Neural cell (in vitro differentiated cells): ENCODE measurements around the gene EP400. TPM values are rescaled to one million over a fixed set of nuclear protein-coding genes. Genes with fewer than 3 reads are reported as not detected.

Experiments used
- H2AFZ ChIP-seq: fragments of 200-600, 300-800 bp; sonication (generic), shearing (Covaris generic); 2 replicates; pipeline ENCODE4 v1.6.0; 2014; ENCODE audit warnings: low read depth, mild to moderate bottlenecking, antibody characterized with exemption, low read length, moderate library complexity
- H3F3A ChIP-seq: fragments of 200-600 bp; shearing (Covaris generic); 2 replicates; pipeline ENCODE4 v1.6.1; 2016; ENCODE audit warnings: mild to moderate bottlenecking, moderate library complexity, mixed read lengths, antibody characterized with exemption, low read length; ENCODE audit not compliant: insufficient read depth, poor library complexity, severe bottlenecking
- H3K27ac ChIP-seq: fragments of 200-600, 300-800 bp; sonication (generic), shearing (Covaris generic); 2 replicates; pipeline ENCODE4 v1.5.1; 2014; ENCODE audit warnings: mild to moderate bottlenecking, low read length, moderate library complexity
- H3K27me3 ChIP-seq: fragments of 300-800, 200-600 bp; sonication (generic), shearing (Covaris generic); 2 replicates; pipeline ENCODE4 v1.6.0; 2014; ENCODE audit warnings: mild to moderate bottlenecking, low read depth, low read length, moderate library complexity; ENCODE audit not compliant: insufficient read depth
- H3K36me3 ChIP-seq: fragments of 300-800, 200-600 bp; sonication (generic), shearing (Covaris generic); 2 replicates; pipeline ENCODE4 v1.5.1; 2014; ENCODE audit warnings: mild to moderate bottlenecking, antibody characterized with exemption, low read length, moderate library complexity; ENCODE audit not compliant: insufficient read depth
- H3K4me2 ChIP-seq: fragments of 300-800, 200-600 bp; sonication (generic), shearing (Covaris generic); 2 replicates; pipeline ENCODE4 v1.6.0; 2014; ENCODE audit warnings: mild to moderate bottlenecking, low read length
- H3K4me3 ChIP-seq: fragments of 300-800, 200-600 bp; sonication (generic), shearing (Covaris generic); 2 replicates; pipeline ENCODE4 v1.5.1; 2014; ENCODE audit warnings: mild to moderate bottlenecking, low read length, moderate library complexity
- H3K79me2 ChIP-seq: fragments of 200-600 bp; shearing (Covaris generic); replicated peaks from 2 replicates; pipeline ENCODE4 v1.6.0; 2014; ENCODE audit warnings: mild to moderate bottlenecking, low read length, moderate library complexity; ENCODE audit not compliant: insufficient read depth
- H3K9ac ChIP-seq: fragments of 300-800, 200-600 bp; sonication (generic), shearing (Covaris generic); 2 replicates; pipeline ENCODE4 v1.6.1; 2016; ENCODE audit warnings: mild to moderate bottlenecking, low read length, mixed read lengths
- H3K9me2 ChIP-seq: fragments of 200-600 bp; shearing (Covaris generic); 2 replicates; pipeline ENCODE4 v1.6.1; 2016; ENCODE audit warnings: mild to moderate bottlenecking, low read length, mixed read lengths; ENCODE audit not compliant: insufficient read depth
- H3K9me3 ChIP-seq: fragments of 200-600, 300-800 bp; sonication (generic), shearing (Covaris generic); 2 replicates; pipeline ENCODE4 v1.6.1; 2016; ENCODE audit warnings: mild to moderate bottlenecking, mixed run types, low read length, moderate library complexity, mixed read lengths
- H4K20me1 ChIP-seq: fragments of 200-600 bp; shearing (Covaris generic); 2 replicates; pipeline ENCODE4 v1.6.1; 2016; ENCODE audit warnings: mild to moderate bottlenecking, mixed run types; ENCODE audit not compliant: insufficient read depth
- EP300 ChIP-seq: fragments of 450-650 bp; conservative IDR thresholded peaks from 2 replicates; pipeline ENCODE4 v1.6.1; 2014; ENCODE audit warnings: antibody characterized with exemption, mild to moderate bottlenecking, moderate library complexity; ENCODE audit not compliant: poor library complexity, severe bottlenecking
- EZH2 ChIP-seq: fragments of 200-600, 300-800 bp; shearing (Covaris generic), sonication (generic); IDR thresholded peaks from 2 replicates; pipeline ENCODE4 v1.6.1; 2014; ENCODE audit warnings: antibody characterized with exemption, low read length, borderline replicate concordance, mild to moderate bottlenecking; ENCODE audit not compliant: insufficient read depth, poor library complexity, severe bottlenecking
- MXI1 ChIP-seq: fragments of 450-650 bp; conservative IDR thresholded peaks from 2 replicates; pipeline ENCODE4 v1.6.1; 2014; ENCODE audit warnings: antibody characterized with exemption, mild to moderate bottlenecking; ENCODE audit not compliant: poor library complexity, severe bottlenecking
- POLR2AphosphoS5 ChIP-seq: IDR thresholded peaks from 2 replicates; pipeline ENCODE4 v1.6.1; 2012
- RAD21 ChIP-seq: fragments of 450-650 bp; conservative IDR thresholded peaks from 2 replicates; pipeline ENCODE4 v1.6.1; 2014; ENCODE audit warnings: antibody characterized with exemption, mild to moderate bottlenecking, moderate library complexity
- SMC3 ChIP-seq: fragments of 450-650 bp; conservative IDR thresholded peaks from 2 replicates; pipeline ENCODE4 v1.6.1; 2014; ENCODE audit warnings: antibody characterized with exemption, mild to moderate bottlenecking, moderate library complexity; ENCODE audit not compliant: poor library complexity
- TAF1 ChIP-seq: IDR thresholded peaks from 2 replicates; pipeline ENCODE4 v1.6.1; 2012; ENCODE audit warnings: low read depth
- polyA plus RNA-seq: library from polyadenylated mRNA; depleted of rRNA; stranded (reverse); fragments of >200 nt; gene quantifications from 2 replicates; pipeline ENCODE4 v1.2.3, GENCODE V29; 2014
- TF ChIP-seq, protein P1 (sequence below): fragments of 450-650 bp; IDR thresholded peaks from 2 replicates; pipeline ENCODE4 v1.5.1; 2014; ENCODE audit warnings: antibody characterized with exemption, mild to moderate bottlenecking, moderate library complexity; ENCODE audit not compliant: poor library complexity, severe bottlenecking
- TF ChIP-seq, protein P2 (sequence below): IDR thresholded peaks from 2 replicates; pipeline ENCODE4 v1.6.1; 2012; ENCODE audit warnings: borderline replicate concordance

The EP400 gene
- polyA plus RNA-seq, 1 donor from 2014 or later, result 19.4 TPM

DNA sequence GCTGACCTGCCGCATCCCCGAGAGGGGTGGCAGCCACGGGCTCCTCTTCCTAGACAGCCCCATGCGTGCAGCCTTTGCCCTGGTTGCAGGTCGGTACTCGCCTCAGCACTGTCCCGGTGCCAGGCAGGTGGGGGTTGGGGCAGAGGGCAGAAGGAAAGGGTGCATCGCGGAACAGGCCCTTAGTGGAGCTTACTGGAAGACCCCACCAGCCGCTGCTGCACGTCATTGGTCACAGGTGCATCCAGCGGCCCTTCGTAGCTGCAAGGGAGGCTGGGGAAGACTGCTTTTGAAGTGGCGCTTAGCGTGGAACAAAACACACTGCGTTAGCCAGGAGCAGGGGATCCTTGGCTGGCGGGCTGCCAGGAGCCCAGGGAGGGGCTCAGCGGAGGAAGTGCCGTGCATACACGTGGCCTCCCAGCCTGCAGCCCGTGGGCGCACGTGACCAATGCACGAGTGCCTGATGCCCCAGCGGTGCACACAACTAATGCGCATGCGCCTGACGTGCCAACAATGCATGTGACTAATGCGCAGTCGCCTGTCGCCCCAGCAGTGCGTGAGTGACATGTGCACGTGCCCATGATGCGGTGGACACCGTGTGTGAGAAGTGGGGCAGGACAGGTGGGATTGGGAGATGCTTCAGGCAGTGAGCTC lies 5.0 kb upstream of the EP400 start:
- Histone ChIP-seq H2AFZ (no peak overlapping the region), H3K4me3 (no peak overlapping the region), H3K79me2 (no peaks in the 10 kb centered on the region), H3K27me3 (no peaks in the 10 kb centered on the region), H3K9ac (no peak overlapping the region), H4K20me1 (no peaks in the 10 kb centered on the region), H3K9me3 (no peaks in the 10 kb centered on the region), H3F3A (no peaks in the 10 kb centered on the region), H3K36me3 (no peaks in the 10 kb centered on the region), H3K27ac (no peak overlapping the region), H3K4me2 (no peak overlapping the region), H3K9me2 (no peaks in the 10 kb centered on the region)
- TF ChIP-seq POLR2AphosphoS5 (no peak), TAF1 (no peak), RAD21 (no peak), MXI1 (no peak), EP300 (no peak), SMC3 (no peak), EZH2 (no peak)
- TF ChIP-seq, protein P1, sequence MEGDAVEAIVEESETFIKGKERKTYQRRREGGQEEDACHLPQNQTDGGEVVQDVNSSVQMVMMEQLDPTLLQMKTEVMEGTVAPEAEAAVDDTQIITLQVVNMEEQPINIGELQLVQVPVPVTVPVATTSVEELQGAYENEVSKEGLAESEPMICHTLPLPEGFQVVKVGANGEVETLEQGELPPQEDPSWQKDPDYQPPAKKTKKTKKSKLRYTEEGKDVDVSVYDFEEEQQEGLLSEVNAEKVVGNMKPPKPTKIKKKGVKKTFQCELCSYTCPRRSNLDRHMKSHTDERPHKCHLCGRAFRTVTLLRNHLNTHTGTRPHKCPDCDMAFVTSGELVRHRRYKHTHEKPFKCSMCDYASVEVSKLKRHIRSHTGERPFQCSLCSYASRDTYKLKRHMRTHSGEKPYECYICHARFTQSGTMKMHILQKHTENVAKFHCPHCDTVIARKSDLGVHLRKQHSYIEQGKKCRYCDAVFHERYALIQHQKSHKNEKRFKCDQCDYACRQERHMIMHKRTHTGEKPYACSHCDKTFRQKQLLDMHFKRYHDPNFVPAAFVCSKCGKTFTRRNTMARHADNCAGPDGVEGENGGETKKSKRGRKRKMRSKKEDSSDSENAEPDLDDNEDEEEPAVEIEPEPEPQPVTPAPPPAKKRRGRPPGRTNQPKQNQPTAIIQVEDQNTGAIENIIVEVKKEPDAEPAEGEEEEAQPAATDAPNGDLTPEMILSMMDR, result no peak
- TF ChIP-seq, protein P2, sequence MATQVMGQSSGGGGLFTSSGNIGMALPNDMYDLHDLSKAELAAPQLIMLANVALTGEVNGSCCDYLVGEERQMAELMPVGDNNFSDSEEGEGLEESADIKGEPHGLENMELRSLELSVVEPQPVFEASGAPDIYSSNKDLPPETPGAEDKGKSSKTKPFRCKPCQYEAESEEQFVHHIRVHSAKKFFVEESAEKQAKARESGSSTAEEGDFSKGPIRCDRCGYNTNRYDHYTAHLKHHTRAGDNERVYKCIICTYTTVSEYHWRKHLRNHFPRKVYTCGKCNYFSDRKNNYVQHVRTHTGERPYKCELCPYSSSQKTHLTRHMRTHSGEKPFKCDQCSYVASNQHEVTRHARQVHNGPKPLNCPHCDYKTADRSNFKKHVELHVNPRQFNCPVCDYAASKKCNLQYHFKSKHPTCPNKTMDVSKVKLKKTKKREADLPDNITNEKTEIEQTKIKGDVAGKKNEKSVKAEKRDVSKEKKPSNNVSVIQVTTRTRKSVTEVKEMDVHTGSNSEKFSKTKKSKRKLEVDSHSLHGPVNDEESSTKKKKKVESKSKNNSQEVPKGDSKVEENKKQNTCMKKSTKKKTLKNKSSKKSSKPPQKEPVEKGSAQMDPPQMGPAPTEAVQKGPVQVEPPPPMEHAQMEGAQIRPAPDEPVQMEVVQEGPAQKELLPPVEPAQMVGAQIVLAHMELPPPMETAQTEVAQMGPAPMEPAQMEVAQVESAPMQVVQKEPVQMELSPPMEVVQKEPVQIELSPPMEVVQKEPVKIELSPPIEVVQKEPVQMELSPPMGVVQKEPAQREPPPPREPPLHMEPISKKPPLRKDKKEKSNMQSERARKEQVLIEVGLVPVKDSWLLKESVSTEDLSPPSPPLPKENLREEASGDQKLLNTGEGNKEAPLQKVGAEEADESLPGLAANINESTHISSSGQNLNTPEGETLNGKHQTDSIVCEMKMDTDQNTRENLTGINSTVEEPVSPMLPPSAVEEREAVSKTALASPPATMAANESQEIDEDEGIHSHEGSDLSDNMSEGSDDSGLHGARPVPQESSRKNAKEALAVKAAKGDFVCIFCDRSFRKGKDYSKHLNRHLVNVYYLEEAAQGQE, result no peak

DNA sequence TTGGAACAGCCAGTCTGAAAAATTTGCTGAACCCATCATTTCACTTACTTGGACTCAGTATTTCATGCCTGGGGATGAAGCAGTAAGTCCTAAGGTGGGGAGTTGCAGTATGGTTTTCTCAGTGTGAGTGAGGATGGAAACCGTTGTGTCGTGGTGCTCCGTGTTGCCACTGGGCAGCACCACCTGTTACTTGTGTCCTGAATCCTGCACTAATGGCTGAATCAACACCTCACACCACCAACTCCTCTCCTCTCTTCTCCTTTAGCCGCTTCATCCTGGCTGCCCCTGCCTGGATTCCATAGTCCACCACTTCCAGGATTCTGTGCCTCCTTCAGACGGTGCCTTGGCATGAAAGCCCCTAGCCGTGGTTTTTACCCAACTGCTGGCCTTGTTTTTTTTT lies 3.0 kb upstream of the EP400 start:
- no peak overlapping the region for H3K27ac ChIP-seq
- no peaks in the 10 kb centered on the region for H3F3A ChIP-seq
- H4K20me1 ChIP-seq, result no peaks in the 10 kb centered on the region
- H3K9me2 ChIP-seq, result no peaks in the 10 kb centered on the region
- H3K9me3 ChIP-seq, result no peaks in the 10 kb centered on the region
- H3K4me2 ChIP-seq, result no peak overlapping the region
- TF ChIP-seq SMC3 (no peak), RAD21 (no peak), POLR2AphosphoS5 (no peak), MXI1 (no peak), EZH2 (no peak), TAF1 (no peak), EP300 (no peak)
- TF ChIP-seq, protein P2, result no peak
- TF ChIP-seq, protein P1, result no peak
- H3K4me3 ChIP-seq, result no peak overlapping the region
- H3K9ac ChIP-seq, result no peak overlapping the region
- H2AFZ ChIP-seq, result no peak overlapping the region
- peaks cover 8% of the 10 kb centered on the region for H3K79me2 ChIP-seq
- H3K27me3 ChIP-seq, result no peaks in the 10 kb centered on the region
- no peaks in the 10 kb centered on the region for H3K36me3 ChIP-seq
